ENCODE results near the gene STATH. TPM values are rescaled to one million over a fixed set of nuclear protein-coding genes. Genes with fewer than 3 reads are reported as not detected.

Gene STATH
- total RNA-seq = not detected

GRCh38 chr4:69995526-69996016, at the start of gene STATH:
TSS of gene STATH (plus strand) at chr4:69995966. CDS start at chr4:69998438, 2,472 bp downstream.

DNA sequence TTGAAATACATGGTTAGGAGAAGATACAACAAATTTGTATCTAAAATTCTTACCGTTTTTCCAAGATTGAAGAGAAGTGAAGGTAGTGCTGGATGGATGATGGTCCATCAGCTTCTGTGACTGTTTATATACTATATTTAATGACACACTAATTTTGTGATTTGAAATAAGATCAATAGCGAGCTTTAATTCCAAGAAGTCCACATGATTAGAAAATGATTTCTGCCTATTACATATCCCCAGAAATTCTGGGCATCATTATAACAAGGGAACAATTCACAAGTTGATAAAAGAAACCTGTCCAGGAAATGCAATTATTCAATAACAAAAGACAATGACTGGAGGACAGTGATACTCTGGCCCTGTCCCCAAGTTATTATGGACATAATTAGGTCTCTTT, 30.1 kb upstream of the STATH start, which contains the start of gene CSN2:
TSS of gene CSN2 (minus strand) at position 101 of the 400 bp plus-strand sequence. CDS start 4,733 bp downstream, outside the sequence.

DNA sequence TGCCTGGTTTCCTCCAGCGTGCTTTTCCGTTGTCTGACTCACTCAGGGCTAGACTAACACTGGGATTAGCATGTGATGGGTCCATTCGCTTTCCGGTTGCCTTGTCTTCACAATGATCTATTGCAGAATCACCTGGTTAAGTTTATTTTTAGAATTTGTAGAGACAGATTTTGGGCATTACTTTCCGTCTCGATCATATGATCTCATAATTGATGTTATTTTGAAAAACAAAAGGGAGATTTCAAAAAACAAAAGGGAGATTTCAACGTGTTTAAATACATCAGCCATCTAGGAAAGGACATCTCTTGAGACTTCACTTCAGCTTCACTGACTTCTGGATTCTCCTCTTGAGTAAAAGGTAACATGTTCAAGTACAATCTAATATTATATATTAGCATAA, 32.4 kb downstream of the STATH start, which contains the start of gene HTN3:
TSS of gene HTN3 (plus strand) at position 301 of the 400 bp plus-strand sequence. CDS start 2,282 bp downstream, outside the sequence.

DNA sequence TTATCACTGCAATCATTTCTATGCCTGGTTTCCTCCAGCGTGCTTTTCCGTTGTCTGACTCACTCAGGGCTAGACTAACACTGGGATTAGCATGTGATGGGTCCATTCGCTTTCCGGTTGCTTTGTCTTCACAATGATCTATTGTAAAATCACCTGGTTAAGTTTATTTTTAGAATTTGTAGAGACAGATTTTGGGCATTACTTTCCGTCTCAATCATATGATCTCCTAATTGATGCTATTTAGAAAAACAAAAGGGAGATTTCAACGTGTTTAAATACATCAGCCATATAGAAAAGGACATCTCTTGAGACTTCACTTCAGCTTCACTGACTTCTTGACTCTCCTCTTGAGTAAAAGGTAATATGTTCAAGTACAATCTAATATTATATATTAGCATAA, 54.4 kb downstream of the STATH start, which contains the start of gene HTN1:
TSS of gene HTN1 (plus strand) at position 301 of the 400 bp plus-strand sequence. CDS start 2,639 bp downstream, outside the sequence.

Other genes starting within 250 kb of the STATH start
- 1.6 TPM for gene SULT1B1, start 235.3 kb upstream of the STATH start, total RNA-seq
- 354 TPM for gene SULT1E1, start 135.8 kb upstream of the STATH start, total RNA-seq
- gene CSN1S1, start 64.9 kb upstream of the STATH start, total RNA-seq = not detected
- not detected for gene CSN2, start 30.2 kb upstream of the STATH start, total RNA-seq
- gene HTN3, start 32.5 kb downstream of the STATH start, total RNA-seq = not detected
- gene HTN1, start 54.5 kb downstream of the STATH start, total RNA-seq = not detected
- gene PRR27, start 158.3 kb downstream of the STATH start, total RNA-seq = not detected
- gene ODAM, start 199.8 kb downstream of the STATH start, total RNA-seq = 0.29 TPM
- 0.82 TPM for gene FDCSP, start 230.2 kb downstream of the STATH start, total RNA-seq
- not detected for gene CSN3, start 246.6 kb downstream of the STATH start, total RNA-seq